ENCODE results near the gene ACOT2.
"Not testable (repeated sequence)": the region's sequence is repeated elsewhere in the genome, so short reads cannot be mapped to it uniquely, and the experiment has no call there.

GRCh38 chr14:73549889-73550524 is 19.0 kb upstream of the ACOT2 start:
- TF ChIP-seq POLR2A (IDR thresholded peaks at IDR 0.05; ENCODE audit: low read length); GATA1 (IDR thresholded peaks at IDR 0.05; ENCODE audit: low read depth, low read length): not testable (repeated sequence)
